Stimulated activated naive CD4-positive, alpha-beta T cell (primary cell): ENCODE measurements around the gene UBASH3B.
"Not testable (repeated sequence)": the region's sequence is repeated elsewhere in the genome, so short reads cannot be mapped to it uniquely, and the experiment has no call there.

ENCODE experiments used
- DNase-seq, 6 experiments: peaks; one replicate each; lab custom pipeline; 2025; lab: John Stamatoyannopoulos, UW

UBASH3B gene

DNA sequence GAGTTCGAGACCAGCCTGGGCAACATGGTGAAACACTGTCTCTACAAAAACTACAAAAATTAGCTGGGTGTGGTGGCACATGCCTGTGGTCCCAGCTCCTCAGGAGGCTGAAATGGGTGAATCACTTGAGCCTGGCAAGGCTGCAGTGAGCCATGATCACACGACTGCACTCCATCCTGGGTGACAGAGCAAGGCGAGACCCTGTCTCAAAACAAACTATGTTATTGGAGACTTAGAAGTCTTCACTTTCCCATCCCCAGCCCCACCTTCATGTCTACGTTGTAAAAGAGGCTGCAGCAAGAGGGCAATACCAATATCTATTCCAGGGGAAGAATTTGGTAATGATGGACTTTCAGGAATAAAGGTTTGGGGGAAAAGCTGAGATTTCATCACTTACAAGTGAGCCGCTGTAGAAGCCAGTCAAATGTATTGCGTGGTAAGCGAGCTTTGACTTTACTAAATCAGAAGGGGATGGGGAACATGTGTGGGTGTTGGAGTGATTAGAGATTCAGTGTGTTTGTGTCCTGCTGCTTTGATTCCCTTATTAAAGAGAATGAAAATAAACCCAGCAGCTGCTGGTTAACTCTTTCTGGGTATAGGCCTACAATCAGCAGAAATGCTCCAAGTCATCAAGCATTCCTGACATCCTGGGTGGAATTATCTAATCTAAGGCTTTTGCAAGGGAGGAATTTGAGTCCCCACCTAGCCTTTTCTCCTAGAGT lies 53.7 kb downstream of the UBASH3B start:
- DNase-seq: no peak

DNA sequence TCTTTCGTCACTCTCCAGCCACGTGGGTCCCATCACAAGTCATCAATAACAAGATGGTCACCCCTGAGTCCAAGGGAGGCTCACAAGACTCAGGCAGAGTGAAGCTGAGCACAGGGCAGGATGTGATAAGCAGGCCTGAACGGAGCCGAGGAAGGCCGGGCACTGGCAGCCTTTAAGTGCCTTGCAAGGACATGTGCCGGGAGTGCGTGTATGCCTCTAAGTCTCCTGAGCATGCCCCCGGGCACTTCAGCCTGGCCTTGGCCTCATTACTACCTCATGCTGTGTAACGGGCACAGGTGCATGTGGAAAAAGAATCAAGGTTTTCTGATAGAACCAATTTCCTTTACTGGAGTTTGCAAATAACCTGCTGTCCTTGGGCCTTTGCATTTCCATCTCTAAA lies 55.8 kb downstream of the UBASH3B start:
- no peak for DNase-seq

DNA sequence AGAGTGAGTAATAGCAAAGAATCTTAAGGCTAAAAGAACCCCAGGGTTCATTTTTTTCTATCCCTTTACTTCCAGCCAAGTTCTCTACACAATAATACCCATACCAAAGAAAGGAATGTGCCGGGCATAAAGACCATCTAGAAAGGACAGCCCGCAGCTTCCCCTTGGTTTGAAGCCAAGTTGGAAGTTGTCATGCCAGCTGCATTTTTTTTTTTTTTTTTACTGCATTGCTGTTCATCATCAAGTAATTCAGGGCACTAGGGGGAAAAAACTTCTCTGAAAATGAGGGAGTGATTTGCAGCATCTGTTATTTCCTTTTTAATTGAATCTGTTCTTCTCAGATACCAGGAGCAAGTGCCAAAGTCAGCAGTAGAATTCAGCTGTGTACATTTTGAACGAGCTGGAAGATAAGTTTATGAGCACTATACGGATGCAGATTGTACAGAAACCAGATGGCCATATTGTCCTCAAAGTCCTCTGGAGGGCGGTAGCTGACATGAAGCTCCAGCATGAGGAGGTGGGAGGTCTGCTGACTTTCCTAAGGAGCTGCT lies 56.4 kb downstream of the UBASH3B start:
- DNase-seq: no peak

DNA sequence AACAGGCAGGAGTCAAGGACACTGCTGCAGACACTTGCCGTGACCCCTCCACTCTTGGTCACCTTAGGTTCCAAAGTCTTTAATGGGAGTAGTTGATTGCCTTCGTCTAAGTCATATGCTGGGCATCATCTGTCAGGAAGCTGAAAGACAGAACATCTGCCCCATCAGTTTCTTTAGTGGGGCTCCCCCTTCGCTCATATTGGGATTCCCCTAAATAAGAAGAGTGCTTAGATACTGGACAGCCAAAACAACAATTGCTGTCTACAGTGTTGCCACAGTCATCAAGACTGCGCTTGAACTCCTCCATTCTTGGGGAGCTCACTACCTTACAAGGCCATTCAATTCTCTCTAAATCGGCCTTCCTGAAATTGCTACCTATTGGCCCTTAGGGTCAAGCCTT lies 58.5 kb downstream of the UBASH3B start:
- no peak for DNase-seq

DNA sequence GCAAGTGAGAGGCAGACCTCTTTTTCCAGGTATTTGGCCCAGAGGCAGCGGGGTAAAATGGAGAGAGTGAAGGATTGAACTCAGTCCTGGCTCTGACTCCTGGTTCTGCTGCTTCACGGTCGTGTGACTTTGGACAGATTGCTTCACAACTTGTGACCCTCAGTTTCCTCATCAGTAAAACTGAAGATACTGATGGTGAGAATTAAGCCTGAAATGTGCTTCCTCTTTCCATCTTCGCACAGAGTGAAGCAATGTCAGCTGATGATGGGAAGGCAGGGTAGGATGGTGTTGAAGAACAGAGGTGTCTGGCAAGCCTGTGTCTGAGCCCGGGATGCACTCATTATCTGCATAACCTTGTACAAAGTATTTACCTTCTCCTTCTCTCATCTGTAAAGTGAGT lies 59.0 kb downstream of the UBASH3B start:
- no peak for DNase-seq

DNA sequence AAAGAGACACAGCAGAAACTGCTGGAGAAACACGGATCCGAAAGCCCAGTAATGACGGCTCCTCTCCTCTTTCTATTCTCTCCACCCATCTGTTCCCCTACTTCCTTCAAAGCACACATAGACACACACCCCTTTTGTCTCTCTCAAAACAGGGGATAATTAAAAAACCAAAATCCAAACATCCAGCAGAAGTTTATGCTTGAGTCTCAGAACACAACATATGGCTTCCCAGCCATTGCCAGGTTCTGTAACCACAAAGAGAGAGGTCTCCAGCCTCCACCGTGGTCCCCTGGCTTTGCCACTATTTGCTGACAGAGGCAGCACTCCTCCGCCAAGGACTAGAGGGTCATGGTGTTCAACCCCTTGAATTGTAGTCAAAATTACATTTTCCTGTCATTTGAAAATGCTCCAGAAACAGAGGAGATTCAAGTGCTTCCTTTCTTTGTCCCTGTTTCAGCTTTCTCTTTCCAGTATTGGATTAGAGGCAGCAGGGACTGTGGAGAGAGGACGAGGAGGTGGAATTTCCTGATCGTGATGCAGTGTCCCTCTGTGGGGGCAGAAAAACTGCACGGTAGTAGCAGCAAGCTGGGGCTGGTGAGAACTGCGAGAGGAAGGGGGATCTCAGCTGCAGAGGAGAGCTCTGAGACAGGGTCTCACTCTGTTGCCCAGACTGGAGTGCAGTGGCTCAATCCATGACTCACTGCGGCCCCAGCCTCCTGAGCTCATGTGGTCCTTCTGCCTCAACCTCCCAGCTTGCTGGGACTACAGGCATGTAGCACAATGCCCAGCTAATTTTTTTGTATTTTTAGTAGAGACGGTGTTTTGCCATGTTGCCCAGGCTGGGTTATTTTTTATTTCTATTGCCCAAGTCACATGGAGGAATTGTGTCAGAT lies 60.3 kb downstream of the UBASH3B start:
- no peak for DNase-seq

DNA sequence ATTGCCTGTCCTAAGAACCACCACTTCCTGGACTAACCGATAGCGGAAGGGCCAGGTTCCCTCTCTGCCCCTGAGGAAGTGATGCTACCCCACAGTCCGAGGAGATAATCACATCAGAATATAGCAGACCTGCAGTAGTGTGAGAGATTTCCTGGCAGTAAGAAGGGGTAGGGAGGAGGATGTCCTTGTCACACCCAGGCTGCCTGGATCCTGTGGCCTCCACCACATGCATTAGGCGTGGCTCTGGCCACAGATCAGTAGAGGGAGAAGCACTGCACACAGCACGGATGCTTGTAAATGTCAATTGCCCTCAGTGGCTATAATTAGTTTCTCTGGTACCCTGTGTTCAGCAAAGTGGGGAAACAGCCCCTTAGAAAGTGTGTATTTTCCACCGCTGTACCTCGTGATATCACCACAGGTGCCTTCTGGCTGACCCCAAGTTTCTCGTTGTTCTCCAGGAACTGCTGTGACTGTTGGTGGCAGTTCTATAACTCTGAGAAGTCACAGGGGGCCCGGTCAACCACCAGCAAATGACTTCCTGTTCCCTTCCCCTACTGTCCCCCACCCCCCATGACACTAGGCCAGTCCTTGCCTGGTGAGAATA lies 61.8 kb downstream of the UBASH3B start:
- DNase-seq: no peak

DNA sequence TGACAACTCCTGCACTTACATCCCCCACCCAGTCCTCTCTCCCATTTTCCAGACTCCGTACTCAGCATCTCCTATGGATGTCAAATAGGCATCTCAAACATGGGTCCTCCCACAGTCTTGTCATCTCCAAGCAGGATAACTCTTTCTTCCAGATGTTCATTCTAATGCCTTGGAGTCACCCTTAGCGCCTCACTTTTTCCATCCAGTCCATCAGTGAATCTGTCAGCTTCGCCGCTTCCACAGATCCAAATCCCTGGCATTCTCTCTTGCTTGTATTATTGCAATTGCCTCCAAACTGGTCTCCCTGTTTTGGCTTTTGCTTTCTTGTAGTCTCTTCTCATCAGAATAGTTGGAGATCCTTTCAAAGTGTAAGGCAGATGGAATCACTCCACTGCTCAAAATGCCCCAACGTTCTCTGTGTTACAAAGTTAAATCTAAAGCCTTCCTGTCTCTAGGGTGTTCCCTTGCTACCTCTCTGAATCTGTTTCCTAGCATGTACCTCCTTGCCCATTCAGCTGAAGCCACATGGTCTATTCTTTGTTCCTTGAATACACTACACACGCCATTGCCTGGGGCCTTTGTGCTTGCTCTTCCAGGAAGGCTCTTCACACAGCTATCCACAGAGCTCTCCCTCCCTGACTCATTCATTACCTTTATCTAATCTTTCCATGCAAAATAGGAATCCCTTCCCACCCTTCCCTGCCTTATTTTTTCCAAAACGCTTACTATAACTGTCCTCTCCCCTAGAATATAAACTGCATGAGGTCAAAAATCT lies 64.8 kb downstream of the UBASH3B start:
- no peak for DNase-seq

DNA sequence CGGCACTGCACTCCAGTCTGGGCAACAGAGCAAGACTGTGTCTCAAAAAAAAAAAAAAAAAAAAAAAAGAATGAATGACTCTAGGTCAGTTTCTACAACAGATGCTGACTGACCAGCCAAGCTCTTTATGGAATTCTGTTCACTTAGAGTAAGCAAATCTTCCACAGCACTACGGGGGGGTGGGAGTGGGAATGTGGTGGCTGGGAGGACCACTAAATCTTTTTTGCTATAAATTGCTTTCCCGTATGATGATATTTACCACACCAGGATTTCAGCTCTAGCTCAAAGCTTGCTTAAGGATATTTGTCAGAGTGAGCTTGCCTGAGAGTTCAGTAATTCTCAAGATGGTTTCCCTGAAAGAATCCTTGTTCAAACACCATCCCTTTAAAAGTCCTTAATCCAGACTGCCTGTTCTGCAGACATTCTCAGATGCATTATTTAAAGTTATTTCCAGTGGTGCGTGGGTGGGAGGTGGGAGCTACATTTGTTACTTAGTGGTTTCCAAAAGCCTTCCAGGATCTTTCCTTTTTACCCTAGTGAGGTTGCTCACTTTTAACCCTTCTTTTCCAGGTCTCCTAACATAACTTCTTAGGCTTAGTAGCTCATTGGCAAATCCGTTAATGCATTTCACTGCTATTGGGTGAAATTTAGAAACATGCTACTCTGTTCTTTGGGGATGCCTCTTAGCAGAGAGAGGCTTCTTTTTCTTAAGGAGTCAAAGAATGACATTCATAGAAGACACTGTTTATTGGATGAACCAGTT lies 65.9 kb downstream of the UBASH3B start:
- no peak for DNase-seq

DNA sequence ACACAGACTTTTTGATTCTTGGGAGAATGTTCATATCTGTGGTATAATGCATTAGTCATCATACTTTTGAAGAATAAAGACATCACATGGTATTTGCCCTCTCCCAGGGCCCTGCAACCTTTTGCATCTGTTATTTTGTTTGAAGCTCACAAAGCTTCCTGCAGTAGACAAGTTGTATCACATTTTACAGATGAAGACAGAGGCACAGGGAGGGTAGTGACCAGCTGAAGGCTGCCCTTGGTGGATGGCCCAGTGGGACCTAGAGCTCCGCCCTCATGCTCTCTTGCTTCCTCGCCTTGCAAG lies 66.4 kb downstream of the UBASH3B start:
- peak in 3 of 6 experiments; percentile 7 to 23 (median 22) for DNase-seq

DNA sequence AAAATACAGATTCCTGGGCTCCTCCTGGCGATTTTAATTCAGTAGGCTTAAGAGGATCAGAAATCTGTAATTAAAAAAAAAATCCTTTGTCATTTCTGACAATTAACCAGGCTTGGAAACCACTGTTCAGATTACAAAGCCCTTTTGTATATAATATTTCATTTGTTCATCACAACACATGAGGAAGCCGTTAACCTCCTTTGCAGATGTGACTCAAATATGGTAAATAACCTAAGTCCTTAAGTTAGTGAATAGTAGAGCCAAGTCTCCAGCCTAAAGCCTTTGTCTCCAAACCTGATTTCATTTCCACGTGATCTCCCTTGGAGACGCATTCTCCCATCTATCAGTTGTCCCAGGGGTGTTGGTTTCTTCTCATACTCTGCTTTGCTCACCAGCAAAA lies 67.6 kb downstream of the UBASH3B start:
- no peak for DNase-seq

DNA sequence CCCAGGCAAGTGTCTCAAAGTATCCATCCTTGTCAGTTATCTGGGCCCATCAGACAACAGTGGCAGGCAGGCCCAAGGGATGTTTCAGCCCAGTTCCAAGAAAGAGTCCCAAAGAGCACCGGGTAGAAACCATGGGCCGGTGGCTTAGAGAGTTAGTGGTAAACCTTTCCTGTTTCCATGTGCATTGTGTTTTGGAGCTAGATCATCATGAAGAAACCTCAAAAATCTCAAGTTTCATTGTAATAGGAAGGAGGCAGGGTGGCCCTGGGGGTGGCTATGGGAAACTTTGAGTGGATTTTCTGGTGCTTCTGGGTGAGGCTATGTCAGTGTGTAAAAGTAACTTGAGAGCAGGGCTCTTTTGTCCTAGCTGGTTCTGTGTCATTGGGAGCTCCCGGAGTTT lies 68.1 kb downstream of the UBASH3B start:
- no peak for DNase-seq

DNA sequence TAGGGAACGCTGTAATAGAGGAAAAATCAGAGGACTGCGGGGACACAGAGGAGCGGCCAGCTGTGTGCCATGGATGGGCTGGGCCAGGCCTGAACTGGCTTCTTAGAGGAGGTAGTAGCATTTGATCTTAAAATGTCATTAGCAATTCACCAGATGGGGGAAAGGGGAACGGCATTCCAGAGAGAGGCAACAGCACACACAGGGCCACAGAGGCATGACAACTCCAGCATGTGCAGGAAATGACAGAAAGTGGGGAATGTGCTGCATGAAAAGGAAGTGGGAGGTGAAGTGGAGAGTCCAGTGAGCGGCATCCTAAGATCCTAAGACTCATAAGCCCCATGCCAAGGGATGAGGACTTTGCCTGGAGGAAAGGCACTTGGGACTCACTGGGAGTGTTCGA lies 69.0 kb downstream of the UBASH3B start:
- no peak for DNase-seq

DNA sequence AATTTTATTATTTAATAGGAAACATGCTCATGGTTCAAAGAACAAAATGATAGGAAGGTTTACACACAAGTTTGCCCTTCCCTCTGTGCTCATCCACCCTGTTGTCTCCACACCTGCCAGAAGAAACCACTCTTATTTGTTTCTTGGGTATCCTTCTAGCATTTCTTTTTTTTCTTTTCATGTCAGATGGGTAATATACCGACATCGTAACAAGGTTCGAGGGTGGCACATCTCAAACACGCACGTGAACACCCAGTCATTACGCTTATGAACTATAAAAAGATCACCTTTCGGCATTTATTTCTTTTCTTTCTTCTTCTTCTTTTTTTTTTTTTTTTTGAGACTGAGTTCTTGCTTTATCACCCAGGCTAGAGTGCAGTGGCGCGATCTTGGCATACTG lies 70.5 kb downstream of the UBASH3B start:
- no peak for DNase-seq

DNA sequence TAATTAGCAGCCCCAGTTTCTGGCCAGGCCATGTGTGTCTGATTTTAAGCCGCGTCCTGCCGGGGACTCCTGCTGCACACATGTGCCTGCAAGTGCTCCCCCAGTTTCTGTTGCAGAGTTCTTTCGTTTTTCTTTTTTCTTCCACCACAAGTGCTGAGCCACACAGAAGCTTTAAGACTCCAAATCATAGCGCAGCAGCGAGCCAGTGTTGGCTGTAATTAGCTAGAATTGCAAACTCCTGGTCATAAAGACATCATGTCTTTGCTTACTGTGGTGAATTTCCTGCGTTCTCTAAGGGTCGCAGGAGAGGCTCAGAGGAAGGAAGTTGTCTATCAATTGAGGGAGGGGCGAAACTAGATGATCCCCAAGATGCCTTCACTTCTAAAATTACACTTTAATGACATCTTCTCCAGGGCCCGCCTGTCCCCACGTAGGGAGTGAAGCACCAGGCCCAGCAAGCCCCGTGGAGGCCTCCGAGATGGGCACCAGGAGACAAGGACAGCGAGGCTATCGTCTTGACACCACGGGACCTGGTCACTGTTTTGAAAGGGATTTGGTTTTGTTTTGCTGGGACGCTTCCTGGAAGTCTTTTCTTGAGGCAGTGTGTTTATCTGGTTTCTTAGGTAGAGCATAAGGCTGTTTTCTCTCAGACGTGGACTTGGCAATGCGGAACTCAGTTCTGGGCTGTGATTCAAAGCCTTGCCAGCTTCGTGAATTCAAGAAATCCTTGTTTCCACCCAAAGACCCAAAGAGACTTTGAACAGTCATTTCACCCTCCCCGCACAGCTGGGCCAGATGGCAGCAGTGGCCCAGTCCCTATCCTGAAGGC lies 71.8 kb downstream of the UBASH3B start:
- peak in 4 of 6 experiments; percentile 18 to 57 (median 54) for DNase-seq

DNA sequence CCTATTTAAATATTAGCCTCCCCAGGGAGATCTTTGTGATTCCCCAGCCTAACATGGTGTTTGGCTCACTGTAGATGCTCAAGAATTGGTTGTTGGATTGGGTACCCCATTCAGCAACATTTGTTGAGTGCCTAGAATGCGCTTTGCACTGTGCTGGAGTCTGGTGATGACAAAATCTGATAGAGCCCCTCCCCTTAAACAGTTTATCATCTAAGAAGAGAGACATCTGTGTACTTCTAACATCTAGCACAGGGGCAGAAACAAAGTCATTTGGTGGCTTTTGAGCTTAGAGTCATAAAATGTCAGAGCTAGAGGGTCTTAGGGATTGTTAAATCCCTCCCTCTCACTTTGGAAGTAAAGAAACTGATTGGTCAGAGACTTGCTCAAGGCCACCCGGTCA lies 73.0 kb downstream of the UBASH3B start:
- DNase-seq: no peak

DNA sequence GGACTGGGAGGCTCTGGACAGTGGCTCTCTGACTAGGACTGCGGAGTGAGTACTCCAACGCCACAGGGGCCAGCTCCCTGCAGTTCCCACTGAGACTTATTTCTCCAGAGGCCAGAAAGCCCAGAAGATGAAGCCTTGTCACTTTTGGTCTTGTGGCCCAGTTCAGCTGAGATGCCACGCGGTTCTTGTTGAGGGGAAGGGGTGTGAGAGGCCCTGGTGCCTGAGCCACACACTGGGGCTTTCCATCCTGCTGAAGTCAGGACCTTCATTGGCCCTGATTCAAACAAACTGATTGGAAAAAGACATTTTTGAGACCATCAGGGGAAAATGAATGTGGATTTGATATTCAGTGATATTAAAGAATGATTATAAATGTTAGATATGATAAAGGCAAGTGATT lies 73.6 kb downstream of the UBASH3B start:
- no peak for DNase-seq

DNA sequence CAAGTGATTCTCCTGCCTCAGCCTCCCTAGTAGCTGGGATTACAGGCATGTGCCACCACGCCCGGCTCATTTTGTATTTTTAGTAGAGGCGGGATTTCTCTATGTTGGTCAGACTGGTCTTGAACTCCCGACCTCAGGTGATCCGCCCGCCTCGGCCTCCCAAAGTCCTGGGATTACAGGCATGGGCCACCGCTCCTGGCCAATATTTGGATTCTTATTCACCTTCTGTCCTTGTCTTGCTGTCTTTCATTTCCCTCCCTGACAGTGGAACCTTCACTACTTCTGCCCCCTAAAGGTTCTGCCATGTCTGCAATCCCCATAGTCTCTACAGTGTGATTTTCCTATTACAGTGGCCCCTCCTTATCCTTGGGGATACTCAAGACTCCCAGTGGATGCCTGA lies 75.2 kb downstream of the UBASH3B start:
- DNase-seq: not testable (repeated sequence)

DNA sequence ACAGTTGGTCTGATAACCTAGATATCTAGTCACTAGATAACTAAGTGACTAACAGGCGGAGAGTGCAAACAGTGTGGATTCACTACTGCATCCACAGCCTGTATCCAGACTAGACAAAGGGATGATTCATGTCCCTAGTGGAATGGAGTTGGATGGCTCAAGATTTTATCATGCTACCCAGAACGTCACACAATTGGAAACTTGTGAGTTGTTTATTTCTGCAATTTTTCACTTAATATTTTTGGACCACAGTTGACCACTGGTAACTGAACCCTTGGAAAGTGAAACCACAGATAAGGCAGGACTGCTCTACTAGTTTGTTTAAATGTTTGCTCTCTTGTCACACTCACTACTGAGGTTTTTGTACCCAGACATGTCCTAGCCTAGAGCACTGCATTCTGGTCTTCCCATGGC lies 76.0 kb downstream of the UBASH3B start:
- no peak for DNase-seq
